ENCODE data around the gene CRABP1. TPM values are rescaled to one million over a fixed set of nuclear protein-coding genes. Genes with fewer than 3 reads are reported as not detected.

Gene CRABP1
- total RNA-seq, 1 donor from 2014 or later, result not detected

- Histone ChIP-seq H3K27me3 (no peaks in the 10 kb centered on the region), H3K4me3 (no peak overlapping the region), H3K4me1 (no peaks in the 10 kb centered on the region), H3K36me3 (no peaks in the 10 kb centered on the region), H3K27ac (no peak overlapping the region), H3K9me3 (no peaks in the 10 kb centered on the region)
- intact Hi-C loops (cut with DNase I), result no loop called here
- no peak for TF ChIP-seq CTCF (IDR thresholded peaks at IDR 0.05)
- DNase-seq (ENCODE audit: low spot score in 2 of 2), result no peak
Observed at GRCh38 chr15:78387246-78388037, 47.3 kb downstream of the CRABP1 start.

DNA sequence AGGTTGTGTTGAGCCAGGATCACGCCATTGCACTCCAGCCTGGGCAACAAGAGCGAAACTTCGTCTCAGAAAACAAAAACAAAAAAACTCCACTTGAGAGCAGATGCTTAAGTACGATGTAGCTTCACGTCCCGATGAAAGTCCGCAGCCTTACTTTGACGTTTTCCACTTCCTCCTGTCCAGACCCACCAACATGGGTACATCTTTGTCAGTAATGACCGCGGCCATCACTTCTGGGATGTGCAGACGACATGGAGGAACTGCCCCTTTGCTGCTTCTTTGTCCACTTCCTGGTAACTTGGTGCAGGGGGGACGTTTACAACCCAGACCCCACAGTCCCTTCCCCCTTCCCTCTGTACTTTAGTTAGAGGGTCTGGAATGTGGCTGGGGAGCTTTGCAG lies 48.7 kb downstream of the CRABP1 start:
- intact Hi-C loops (cut with DNase I), result no loop called here
- Histone ChIP-seq H3K9me3 (no peaks in the 10 kb centered on the region), H3K27ac (no peak overlapping the region), H3K27me3 (no peaks in the 10 kb centered on the region), H3K4me1 (no peaks in the 10 kb centered on the region), H3K36me3 (no peaks in the 10 kb centered on the region), H3K4me3 (no peak overlapping the region)
- DNase-seq (ENCODE audit: low spot score in 2 of 2), result no peak
- no peak for TF ChIP-seq CTCF (IDR thresholded peaks at IDR 0.05)

DNA sequence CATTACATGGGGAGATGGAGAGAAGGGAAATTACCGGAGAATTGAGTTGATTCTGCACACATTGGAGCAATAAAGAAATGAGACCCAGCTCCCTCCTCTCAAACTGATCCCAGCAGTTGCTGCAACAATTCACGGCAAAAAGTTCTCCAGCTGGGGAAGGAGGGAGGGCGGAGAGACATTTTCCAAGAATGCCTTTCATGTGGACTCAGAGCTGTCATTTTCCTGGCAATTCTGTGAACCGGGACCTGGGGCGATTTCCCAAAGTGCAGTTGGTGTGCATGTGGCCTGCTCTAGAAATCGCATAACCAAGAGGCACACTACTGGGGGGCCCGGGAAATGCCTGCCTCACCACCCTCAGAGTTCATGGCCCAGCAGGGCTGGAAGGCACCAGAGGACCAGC lies 49.2 kb downstream of the CRABP1 start:
- no peak overlapping the region for H3K27ac ChIP-seq
- no peak for DNase-seq (ENCODE audit: low spot score in 2 of 2)
- H3K4me3 ChIP-seq, result no peak overlapping the region
- H3K9me3 ChIP-seq, result no peaks in the 10 kb centered on the region
- H3K4me1 ChIP-seq, result no peaks in the 10 kb centered on the region
- H3K36me3 ChIP-seq, result no peaks in the 10 kb centered on the region
- intact Hi-C loops (cut with DNase I), result no loop called here
- H3K27me3 ChIP-seq, result no peaks in the 10 kb centered on the region
- no peak for TF ChIP-seq CTCF (IDR thresholded peaks at IDR 0.05)

DNA sequence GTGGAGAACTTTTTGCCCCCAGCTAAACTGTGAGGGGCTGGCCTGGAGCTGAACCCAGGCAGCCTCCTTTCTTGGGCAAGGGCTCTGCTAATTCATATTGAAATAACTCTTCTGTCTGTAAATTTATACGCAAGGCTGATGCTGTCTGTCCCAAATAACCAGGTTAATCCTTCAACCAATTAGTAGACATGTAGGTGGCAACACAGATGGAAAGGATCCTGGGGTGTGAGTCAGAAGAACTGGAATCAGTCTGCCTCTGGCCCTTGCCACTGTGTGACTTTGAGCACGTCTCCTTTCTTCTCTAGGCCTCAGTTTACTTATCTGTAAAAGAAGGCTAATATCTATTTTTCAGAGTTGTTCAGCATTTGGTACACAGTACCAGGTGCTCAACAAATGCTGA lies 49.6 kb downstream of the CRABP1 start:
- intact Hi-C loops (cut with DNase I), result no loop called here
- no peak for DNase-seq (ENCODE audit: low spot score in 2 of 2)
- Histone ChIP-seq H3K36me3 (no peaks in the 10 kb centered on the region), H3K4me3 (no peak overlapping the region), H3K27ac (no peak overlapping the region), H3K4me1 (no peaks in the 10 kb centered on the region), H3K9me3 (no peaks in the 10 kb centered on the region), H3K27me3 (no peaks in the 10 kb centered on the region)
- no peak for TF ChIP-seq CTCF (IDR thresholded peaks at IDR 0.05)

DNA sequence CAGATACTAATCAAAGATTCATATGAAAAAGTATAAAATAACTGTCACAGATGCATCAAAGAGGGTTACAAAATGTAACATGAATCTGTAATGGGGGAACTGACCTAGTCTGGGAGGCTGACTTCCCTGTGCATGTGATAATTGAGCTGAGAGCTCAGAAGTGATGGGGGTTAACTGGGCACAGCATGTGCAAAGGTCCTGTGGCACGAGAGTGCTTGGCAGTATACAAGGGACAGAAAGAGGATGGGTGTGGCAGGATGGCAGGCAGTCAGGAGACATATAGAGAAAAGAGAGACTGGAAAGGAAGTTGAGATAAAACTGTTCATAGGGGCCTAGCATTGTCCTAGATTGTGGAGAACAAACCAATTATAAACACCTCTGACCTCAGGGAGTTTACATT lies 50.1 kb downstream of the CRABP1 start:
- intact Hi-C loops (cut with DNase I), result no loop called here

More for the DNA sequence above, 50.1 kb downstream of the CRABP1 start:
- H3K27me3 ChIP-seq, result no peaks in the 10 kb centered on the region
- no peak for DNase-seq (ENCODE audit: low spot score in 2 of 2)
- H3K4me3 ChIP-seq, result no peak overlapping the region
- TF ChIP-seq CTCF (IDR thresholded peaks at IDR 0.05), result no peak
- no peaks in the 10 kb centered on the region for H3K4me1 ChIP-seq
- no peaks in the 10 kb centered on the region for H3K36me3 ChIP-seq
- H3K27ac ChIP-seq, result no peak overlapping the region
- H3K9me3 ChIP-seq, result no peaks in the 10 kb centered on the region
